ENCODE results near the gene MLLT6.

The MLLT6 gene

GRCh38 chr17:38738686-38739085 is 33.6 kb downstream of the MLLT6 start:
- H3K4me3 ChIP-seq (ENCODE audit: insufficient read depth, low read length, poor library complexity, severe bottlenecking), result no peak overlapping the region
- H2AFZ ChIP-seq (ENCODE audit: low read depth, low read length, severe bottlenecking), result no peak overlapping the region
- no peaks in the 10 kb centered on the region for H3K9me2 ChIP-seq (replicated peaks; ENCODE audit: insufficient read depth, low read length)
- H3F3A ChIP-seq (ENCODE audit: insufficient read depth), result peaks cover 11% of the 10 kb centered on the region; the same call in 1 of the 2 replicates
- H3K9ac ChIP-seq (ENCODE audit: low read length), result no peak overlapping the region
- no peak overlapping the region for H3K4me2 ChIP-seq (ENCODE audit: low read depth, low read length, poor library complexity, severe bottlenecking)
- H3K27ac ChIP-seq (ENCODE audit: low read depth, low read length), result no peak overlapping the region
- H3K79me2 ChIP-seq (ENCODE audit: insufficient read depth, low read length), result no peaks in the 10 kb centered on the region
- H4K20me1 ChIP-seq (ENCODE audit: low read depth, low read length), result no peaks in the 10 kb centered on the region
- TF ChIP-seq CTCF (IDR thresholded peaks at IDR 0.05; ENCODE audit: insufficient read depth, low read length, poor library complexity, severe bottlenecking) (no peak), EZH2phosphoT487 (conservative IDR thresholded peaks at IDR 0.05; ENCODE audit: low read length) (no peak)
- H3K27me3 ChIP-seq (ENCODE audit: low read length), result no peaks in the 10 kb centered on the region
- H3K36me3 ChIP-seq (ENCODE audit: low read length), result no peaks in the 10 kb centered on the region
- H3K9me3 ChIP-seq (ENCODE audit: insufficient read depth, low read length), result no peaks in the 10 kb centered on the region

GRCh38 chr17:38739305-38739704 is 34.2 kb downstream of the MLLT6 start:
- H3K9me3 ChIP-seq (ENCODE audit: insufficient read depth, low read length), result no peaks in the 10 kb centered on the region
- peaks cover 7% of the 10 kb centered on the region; the same call in 1 of the 2 replicates for H3F3A ChIP-seq (ENCODE audit: insufficient read depth)
- H4K20me1 ChIP-seq (ENCODE audit: low read depth, low read length), result no peaks in the 10 kb centered on the region
- TF ChIP-seq CTCF (IDR thresholded peaks at IDR 0.05; ENCODE audit: insufficient read depth, low read length, poor library complexity, severe bottlenecking), result no peak
- no peak for TF ChIP-seq EZH2phosphoT487 (conservative IDR thresholded peaks at IDR 0.05; ENCODE audit: low read length)
- no peak overlapping the region for H3K4me2 ChIP-seq (ENCODE audit: low read depth, low read length, poor library complexity, severe bottlenecking)
- no peaks in the 10 kb centered on the region for H3K36me3 ChIP-seq (ENCODE audit: low read length)
- H3K27ac ChIP-seq (ENCODE audit: low read depth, low read length), result no peak overlapping the region
- H3K4me3 ChIP-seq (ENCODE audit: insufficient read depth, low read length, poor library complexity, severe bottlenecking), result no peak overlapping the region
- no peaks in the 10 kb centered on the region for H3K27me3 ChIP-seq (ENCODE audit: low read length)
- H3K9me2 ChIP-seq (replicated peaks; ENCODE audit: insufficient read depth, low read length), result no peaks in the 10 kb centered on the region
- no peaks in the 10 kb centered on the region for H3K79me2 ChIP-seq (ENCODE audit: insufficient read depth, low read length)
- H2AFZ ChIP-seq (ENCODE audit: low read depth, low read length, severe bottlenecking), result no peak overlapping the region
- H3K9ac ChIP-seq (ENCODE audit: low read length), result no peak overlapping the region

- no peaks in the 10 kb centered on the region for H3K27me3 ChIP-seq (ENCODE audit: low read length)
- no peak overlapping the region for H2AFZ ChIP-seq (ENCODE audit: low read depth, low read length, severe bottlenecking)
- no peak overlapping the region for H3K4me2 ChIP-seq (ENCODE audit: low read depth, low read length, poor library complexity, severe bottlenecking)
- no peaks in the 10 kb centered on the region for H3K9me3 ChIP-seq (ENCODE audit: insufficient read depth, low read length)
- H3K9ac ChIP-seq (ENCODE audit: low read length), result no peak overlapping the region
- H4K20me1 ChIP-seq (ENCODE audit: low read depth, low read length), result no peaks in the 10 kb centered on the region
- H3K27ac ChIP-seq (ENCODE audit: low read depth, low read length), result no peak overlapping the region
- H3K4me3 ChIP-seq (ENCODE audit: insufficient read depth, low read length, poor library complexity, severe bottlenecking), result no peak overlapping the region
- TF ChIP-seq EZH2phosphoT487 (conservative IDR thresholded peaks at IDR 0.05; ENCODE audit: low read length) (no peak), CTCF (IDR thresholded peaks at IDR 0.05; ENCODE audit: insufficient read depth, low read length, poor library complexity, severe bottlenecking) (no peak)
- 0 out of 2 replicates have a peak, but pooled peaks cover under 1% of the 10 kb centered on the region for H3F3A ChIP-seq (ENCODE audit: insufficient read depth)
- H3K9me2 ChIP-seq (replicated peaks; ENCODE audit: insufficient read depth, low read length), result no peaks in the 10 kb centered on the region
- H3K36me3 ChIP-seq (ENCODE audit: low read length), result no peaks in the 10 kb centered on the region
- H3K79me2 ChIP-seq (ENCODE audit: insufficient read depth, low read length), result no peaks in the 10 kb centered on the region
These were observed 35.0 kb downstream of the MLLT6 start for GRCh38 chr17:38740044-38740443.

Data from SU-DHL-6 (cell line).